ENCODE measurements around the gene SND1. TPM values are rescaled to one million over a fixed set of nuclear protein-coding genes. Genes with fewer than 3 reads are reported as not detected.
A peak's percentile ranks its signal among the peaks of the same experiment; 100 is the strongest.

SND1 gene
- total and polyA plus RNA-seq, 2 of the 4 experiments (the other 2 are of a cell fraction), result 154 to 294 TPM

DNA sequence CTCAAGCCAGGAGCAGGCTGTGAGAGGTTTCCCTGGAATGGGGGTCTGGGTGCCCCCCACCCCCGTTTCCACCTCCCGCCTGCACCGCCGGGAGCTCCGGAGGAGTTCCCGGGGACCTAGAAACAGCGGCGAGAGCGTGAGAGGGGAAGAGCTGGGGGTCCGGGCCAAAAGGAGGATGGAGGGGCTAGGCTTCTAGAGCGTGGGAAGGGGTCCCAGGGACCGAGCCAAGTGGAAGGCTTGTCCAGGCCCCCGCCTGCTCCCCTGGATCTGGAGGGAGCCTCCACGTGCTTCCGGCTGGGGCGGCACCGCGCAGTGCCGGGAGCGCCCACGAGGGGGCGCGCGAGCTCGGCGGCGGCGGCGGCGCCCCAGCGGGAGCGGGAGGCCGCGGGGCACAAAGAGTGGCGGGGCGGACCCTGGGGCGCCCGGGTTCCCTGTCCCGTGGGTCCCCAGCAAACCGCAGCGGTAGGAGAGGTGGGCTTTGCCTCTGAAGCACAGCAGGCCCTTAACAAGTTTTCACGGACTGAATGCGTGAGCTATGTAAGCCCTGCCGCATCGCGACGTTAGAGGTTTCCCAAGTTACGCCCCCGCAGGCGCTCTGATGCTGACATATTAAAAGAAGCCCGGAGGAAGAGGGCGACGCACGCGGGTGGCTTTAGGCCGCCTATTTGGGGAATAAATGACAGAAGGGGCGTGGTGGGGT, 483.7 kb downstream of the SND1 start:
- dilution Hi-C loops (cut with HindIII; ENCODE audit: low sequenced_read_pairs, unreplicated experiment) (no loop called here), intact Hi-C loops (cut with micrococcal nuclease) (loop anchor here (1.0 kb wide), 2 partner anchors 74 to 187 kb away; no protein-coding TSS in a partner anchor), in situ Hi-C loops (cut with MboI; ENCODE audit: low sequenced_read_pairs) (no loop called here)
- Histone ChIP-seq H3K4me1 (ENCODE audit: control insufficient read depth, insufficient read depth, low read length) (peaks cover 2% of the 10 kb centered on the region; the same call in 1 of the 2 replicates), H2AK5ac (ENCODE audit: low read depth, low read length) (no peak overlapping the region), H4K5ac (ENCODE audit: low read depth, low read length) (no peak overlapping the region), H3K23ac (ENCODE audit: low read depth, low read length) (no peak overlapping the region), H4K8ac (ENCODE audit: low read depth in 2 of 2, low read length in 2 of 2) (no peak overlapping the region; a peak in 1 of 4 replicates), H3K36me3 (ENCODE audit: control insufficient read depth, insufficient read depth, low read length) (no peaks in the 10 kb centered on the region), H2BK15ac (ENCODE audit: low read depth, low read length) (no peak overlapping the region), H2BK5ac (ENCODE audit: low read depth, low read length, poor library complexity, severe bottlenecking) (no peak overlapping the region), H4K20me1 (ENCODE audit: insufficient read depth, low read length) (no peaks in the 10 kb centered on the region), H3K14ac (replicated peaks; ENCODE audit: low read depth, low read length) (no peak overlapping the region), H3K9me3 (ENCODE audit: control insufficient read depth, insufficient read depth, low read length) (peaks cover 4% of the 10 kb centered on the region), H4K91ac (ENCODE audit: insufficient read depth, low read depth, low read length) (no peak overlapping the region), H2BK20ac (ENCODE audit: low read depth, low read length) (no peak overlapping the region), H2AFZ (replicated peaks; ENCODE audit: low read length, poor library complexity) (peak overlapping the region; percentile 87), H2AK9ac (replicated peaks; ENCODE audit: low read depth, low read length, poor library complexity) (peak overlapping the region; percentile 60), H3K27me3 (ENCODE audit: control insufficient read depth, insufficient read depth, low read length) (peaks cover 52% of the 10 kb centered on the region), H2BK120ac (ENCODE audit: low read depth, low read length) (no peak overlapping the region), H3K4me3 (ENCODE audit: insufficient read depth, low read depth, low read length) (peak overlapping the region; percentile 61), H3K9me1 (ENCODE audit: insufficient read depth, low read length) (no peaks in the 10 kb centered on the region; the same call in 1 of the 2 replicates), H3K79me1 (ENCODE audit: low read depth in 1 of 2, low read length in 2 of 2) (no peaks in the 10 kb centered on the region), H3K4me2 (ENCODE audit: low read depth, low read length) (peak overlapping the region; percentile 96), H3K18ac (ENCODE audit: low read depth, low read length) (no peak overlapping the region), H3K4ac (ENCODE audit: low read depth, low read length) (0 out of 2 replicates have a peak overlapping the region, but pooled peaks have one; percentile 9), H3K9ac (ENCODE audit: low read depth, low read length) (peak overlapping the region; percentile 42; the same call in 1 of the 2 replicates), H3K56ac (ENCODE audit: extremely low read depth, insufficient read depth, low read length) (no peak overlapping the region), H3K27ac (ENCODE audit: insufficient read depth, low read length) (no peak overlapping the region; the same call in 1 of the 2 replicates)
- ATAC-seq (ENCODE audit: low read depth) (peak; percentile 97), DNase-seq (peak; percentile 37)
- BruUV-seq (replicated peaks), result no TSS peak
- TF ChIP-seq MXI1 (IDR thresholded peaks at IDR 0.05; ENCODE audit: borderline replicate concordance, low read depth, low read length) (peak; percentile 76; the same call in 1 of the 2 replicates), RFX5 (IDR thresholded peaks at IDR 0.05; ENCODE audit: low read depth, low read length) (no peak), SMC3 (IDR thresholded peaks at IDR 0.05; ENCODE audit: low read depth, low read length) (peak; percentile 77), RAD21 (IDR thresholded peaks at IDR 0.05; ENCODE audit: low read length) (peak; percentile 68), MAZ (IDR thresholded peaks at IDR 0.05; ENCODE audit: borderline replicate concordance, low read depth, low read length) (peak; percentile 72; the same call in 1 of the 2 replicates)
- TF ChIP-seq, protein P1, sequence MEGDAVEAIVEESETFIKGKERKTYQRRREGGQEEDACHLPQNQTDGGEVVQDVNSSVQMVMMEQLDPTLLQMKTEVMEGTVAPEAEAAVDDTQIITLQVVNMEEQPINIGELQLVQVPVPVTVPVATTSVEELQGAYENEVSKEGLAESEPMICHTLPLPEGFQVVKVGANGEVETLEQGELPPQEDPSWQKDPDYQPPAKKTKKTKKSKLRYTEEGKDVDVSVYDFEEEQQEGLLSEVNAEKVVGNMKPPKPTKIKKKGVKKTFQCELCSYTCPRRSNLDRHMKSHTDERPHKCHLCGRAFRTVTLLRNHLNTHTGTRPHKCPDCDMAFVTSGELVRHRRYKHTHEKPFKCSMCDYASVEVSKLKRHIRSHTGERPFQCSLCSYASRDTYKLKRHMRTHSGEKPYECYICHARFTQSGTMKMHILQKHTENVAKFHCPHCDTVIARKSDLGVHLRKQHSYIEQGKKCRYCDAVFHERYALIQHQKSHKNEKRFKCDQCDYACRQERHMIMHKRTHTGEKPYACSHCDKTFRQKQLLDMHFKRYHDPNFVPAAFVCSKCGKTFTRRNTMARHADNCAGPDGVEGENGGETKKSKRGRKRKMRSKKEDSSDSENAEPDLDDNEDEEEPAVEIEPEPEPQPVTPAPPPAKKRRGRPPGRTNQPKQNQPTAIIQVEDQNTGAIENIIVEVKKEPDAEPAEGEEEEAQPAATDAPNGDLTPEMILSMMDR (conservative IDR thresholded peaks at IDR 0.05; ENCODE audit: low read depth, low read length), result peak; percentile 80
- TF ChIP-seq, protein P2, sequence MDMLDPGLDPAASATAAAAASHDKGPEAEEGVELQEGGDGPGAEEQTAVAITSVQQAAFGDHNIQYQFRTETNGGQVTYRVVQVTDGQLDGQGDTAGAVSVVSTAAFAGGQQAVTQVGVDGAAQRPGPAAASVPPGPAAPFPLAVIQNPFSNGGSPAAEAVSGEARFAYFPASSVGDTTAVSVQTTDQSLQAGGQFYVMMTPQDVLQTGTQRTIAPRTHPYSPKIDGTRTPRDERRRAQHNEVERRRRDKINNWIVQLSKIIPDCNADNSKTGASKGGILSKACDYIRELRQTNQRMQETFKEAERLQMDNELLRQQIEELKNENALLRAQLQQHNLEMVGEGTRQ (IDR thresholded peaks at IDR 0.05; ENCODE audit: low read depth, low read length), result peak; percentile 58
- TF ChIP-seq, protein P3, sequence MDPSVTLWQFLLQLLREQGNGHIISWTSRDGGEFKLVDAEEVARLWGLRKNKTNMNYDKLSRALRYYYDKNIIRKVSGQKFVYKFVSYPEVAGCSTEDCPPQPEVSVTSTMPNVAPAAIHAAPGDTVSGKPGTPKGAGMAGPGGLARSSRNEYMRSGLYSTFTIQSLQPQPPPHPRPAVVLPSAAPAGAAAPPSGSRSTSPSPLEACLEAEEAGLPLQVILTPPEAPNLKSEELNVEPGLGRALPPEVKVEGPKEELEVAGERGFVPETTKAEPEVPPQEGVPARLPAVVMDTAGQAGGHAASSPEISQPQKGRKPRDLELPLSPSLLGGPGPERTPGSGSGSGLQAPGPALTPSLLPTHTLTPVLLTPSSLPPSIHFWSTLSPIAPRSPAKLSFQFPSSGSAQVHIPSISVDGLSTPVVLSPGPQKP (IDR thresholded peaks at IDR 0.05; ENCODE audit: borderline replicate concordance, low read depth, low read length), result no peak
- POLR2A ChIA-PET (ENCODE audit: unreplicated experiment), result no interaction called here
- WGBS, 2 experiments (ENCODE audit: extremely low coverage in 2 of 2, insufficient read length in 1 of 2), result 0% methylated on average over 24 of the region's 57 CpGs; no CpG with 5 or more reads in 1 of the 2 experiments
- CTCF ChIA-PET, result interaction anchor here (0.5 to 2.6 kb wide), 21 partner anchors 8 to 424 kb away, joined by 3 to 36 read pairs (median 4); no protein-coding TSS in a partner anchor
